ENCODE data around the gene SLC19A1.
"Not testable (repeated sequence)": the region's sequence is repeated elsewhere in the genome, so short reads cannot be mapped to it uniquely, and the experiment has no call there.

The SLC19A1 gene

DNA sequence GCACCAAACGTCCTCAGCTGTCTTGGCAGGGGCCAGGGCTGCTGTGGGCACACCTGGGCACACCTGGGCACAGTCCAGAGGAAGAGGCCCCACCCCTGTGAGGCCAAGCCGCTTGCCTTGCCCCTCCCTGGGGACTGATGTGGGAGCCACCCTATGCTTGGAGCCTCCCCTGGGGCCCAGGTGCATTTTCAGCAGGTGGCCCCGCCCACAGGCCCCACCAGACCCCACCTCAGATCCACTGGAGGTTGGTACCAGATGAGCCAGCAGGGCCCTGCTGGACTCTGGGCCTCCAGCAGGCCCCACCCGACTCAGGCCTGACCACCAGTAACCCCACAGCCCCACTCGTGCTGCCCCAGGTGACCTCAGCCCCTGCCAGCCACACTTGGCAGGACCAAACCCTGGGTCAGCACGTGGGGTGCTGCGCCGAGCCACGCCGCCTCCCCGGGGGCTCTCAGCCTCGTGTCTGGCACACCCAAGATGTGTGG is 8.8 kb downstream of the SLC19A1 start:
- no peak for DNase-seq (ENCODE audit: low read depth)

DNA sequence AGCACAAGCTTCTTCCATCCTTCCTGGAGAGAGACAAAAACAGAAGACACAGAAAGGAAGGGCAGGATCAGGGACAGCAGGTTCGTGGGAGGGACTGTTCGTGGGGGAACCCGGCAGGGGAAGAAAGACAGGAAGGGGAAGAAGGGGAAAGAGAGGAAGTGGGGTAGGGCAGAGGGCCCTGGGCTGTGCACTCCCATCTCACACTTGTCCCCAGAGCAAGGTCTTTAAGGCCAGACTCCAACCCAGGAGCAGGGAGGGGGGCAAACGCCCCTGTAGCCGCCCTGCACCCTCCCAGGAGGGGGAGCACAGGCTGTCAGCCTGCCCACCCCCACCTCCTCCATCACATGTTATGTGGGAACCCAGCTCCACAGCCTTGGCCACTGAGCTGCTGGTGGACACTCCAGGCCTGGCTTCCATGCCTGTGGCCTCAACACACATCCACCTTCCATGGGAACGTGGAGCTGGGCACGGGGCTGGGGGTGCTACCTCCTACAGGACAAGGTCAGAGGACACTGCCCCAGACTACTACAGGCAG is 9.3 kb downstream of the SLC19A1 start:
- no peak for DNase-seq (ENCODE audit: low read depth)

DNA sequence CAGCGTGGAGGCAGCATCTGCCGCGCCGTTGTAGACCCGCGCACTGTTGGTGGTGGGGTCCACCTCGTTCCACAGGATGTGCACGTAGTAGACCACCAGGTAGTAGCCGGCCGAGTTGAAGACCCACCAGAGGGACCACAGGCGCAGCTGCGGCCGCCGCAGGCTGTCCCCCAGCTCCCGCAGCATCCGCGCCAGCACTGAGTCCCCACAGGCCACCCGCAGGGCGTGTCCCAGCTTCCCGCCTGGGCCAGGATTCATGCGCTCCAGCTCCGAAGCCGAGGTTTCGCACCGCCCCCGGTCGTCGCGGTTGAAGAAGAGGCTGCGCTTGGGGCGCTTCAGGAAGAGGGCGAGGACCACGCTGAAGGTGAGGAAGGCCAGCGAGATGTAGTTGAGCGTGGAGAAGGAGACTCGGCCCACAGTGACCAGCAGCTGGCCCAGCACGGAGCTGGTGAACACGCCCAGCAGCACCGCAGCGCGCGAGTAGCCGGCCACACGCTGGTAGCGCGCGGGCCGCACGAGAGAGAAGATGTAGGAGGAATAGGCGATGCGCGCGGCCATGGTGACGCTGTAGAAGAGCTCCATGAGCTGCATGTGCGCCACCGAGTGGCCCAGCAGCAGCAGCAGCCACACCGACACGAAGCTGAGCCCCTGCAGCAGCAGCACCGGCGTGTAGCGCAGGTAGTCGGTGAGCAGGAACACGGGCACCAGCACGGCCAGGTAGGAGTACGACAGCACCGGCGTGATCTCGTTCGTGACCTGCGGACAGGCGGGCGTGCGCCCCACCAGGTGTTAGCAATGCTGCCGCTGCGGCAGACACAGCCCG is 10.6 kb downstream of the SLC19A1 start:
- no peak for DNase-seq (ENCODE audit: low read depth)

DNA sequence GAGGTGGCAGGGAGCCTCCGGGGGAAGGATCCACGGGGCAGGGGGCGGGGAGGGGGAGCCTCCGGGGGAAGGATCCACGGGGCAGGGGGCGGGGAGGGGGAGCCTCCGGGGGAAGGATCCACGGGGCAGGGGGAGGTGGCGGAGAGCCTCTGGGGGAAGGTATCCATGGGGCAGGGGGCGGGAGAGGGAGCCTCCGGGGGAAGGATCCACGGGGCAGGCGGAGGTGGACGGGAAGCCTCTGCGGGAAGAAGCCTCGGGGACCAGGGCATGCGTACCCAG is 11.2 kb downstream of the SLC19A1 start:
- DNase-seq (ENCODE audit: low read depth), result not testable (repeated sequence)

DNA sequence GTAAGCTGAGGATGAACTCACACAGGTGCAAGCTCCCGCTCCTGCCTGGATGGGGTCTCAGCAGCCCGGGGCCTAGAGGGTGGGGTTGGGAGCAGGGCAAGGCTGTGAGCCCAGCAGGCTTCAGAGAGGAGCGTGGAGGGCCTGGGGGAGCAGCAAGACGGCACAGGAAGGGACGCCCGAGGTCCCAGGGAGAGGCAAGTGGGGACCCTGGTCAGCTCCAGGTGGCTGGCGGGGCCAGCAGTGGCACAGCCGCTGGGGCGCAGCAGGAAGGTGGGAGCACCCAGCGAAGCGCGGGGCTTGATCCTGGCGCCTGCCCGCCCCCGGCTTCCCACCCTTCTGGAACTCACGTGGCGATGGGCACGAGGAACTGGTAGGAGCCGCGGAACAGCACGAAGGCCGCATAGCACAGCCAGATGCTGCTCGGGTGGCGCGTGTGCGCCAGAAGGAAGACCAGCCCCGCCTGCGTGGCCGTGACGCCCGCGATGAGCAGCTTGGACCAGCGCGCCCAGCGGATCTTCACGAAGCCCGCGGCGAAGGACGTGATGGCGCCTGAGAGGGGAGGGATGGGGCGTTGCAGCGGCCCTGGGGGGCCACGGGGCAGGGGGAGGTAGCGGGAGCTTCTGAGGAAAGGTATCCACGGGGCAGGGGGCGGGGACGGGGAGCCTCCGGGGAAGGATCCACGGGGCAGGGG is 11.7 kb downstream of the SLC19A1 start:
- DNase-seq (ENCODE audit: low read depth), result no peak

DNA sequence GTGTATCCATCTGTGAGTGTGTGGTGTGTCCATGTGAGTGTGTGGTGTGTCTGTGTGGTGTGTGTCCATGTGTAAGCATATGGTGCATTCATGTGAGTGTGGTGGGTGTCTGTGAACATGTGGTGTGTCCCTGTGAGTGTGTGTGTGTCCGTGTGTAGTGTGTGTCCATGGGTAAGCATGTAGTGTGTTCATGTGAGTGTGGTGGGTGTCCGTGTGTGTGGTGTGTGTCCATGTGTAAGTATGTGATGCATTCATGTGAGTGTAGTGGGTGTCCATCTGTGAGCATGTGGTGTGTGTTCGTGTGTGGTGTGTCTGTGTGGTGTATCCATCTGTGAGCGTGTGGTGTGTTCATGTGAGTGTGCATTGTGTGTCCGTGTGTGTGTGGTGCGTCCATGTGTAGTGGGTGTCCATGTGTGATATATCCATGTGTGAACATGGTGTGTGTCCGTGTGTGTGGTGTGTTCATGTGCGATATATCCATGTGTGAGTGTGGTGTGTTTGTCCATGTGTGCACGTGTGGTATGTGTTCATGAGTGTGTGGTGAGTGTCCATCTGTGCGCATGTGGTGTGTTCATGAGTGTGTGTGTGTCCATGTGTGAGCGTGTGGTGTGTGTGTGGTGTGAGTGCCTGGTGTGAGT is 12.3 kb downstream of the SLC19A1 start:
- no peak for DNase-seq (ENCODE audit: low read depth)

DNA sequence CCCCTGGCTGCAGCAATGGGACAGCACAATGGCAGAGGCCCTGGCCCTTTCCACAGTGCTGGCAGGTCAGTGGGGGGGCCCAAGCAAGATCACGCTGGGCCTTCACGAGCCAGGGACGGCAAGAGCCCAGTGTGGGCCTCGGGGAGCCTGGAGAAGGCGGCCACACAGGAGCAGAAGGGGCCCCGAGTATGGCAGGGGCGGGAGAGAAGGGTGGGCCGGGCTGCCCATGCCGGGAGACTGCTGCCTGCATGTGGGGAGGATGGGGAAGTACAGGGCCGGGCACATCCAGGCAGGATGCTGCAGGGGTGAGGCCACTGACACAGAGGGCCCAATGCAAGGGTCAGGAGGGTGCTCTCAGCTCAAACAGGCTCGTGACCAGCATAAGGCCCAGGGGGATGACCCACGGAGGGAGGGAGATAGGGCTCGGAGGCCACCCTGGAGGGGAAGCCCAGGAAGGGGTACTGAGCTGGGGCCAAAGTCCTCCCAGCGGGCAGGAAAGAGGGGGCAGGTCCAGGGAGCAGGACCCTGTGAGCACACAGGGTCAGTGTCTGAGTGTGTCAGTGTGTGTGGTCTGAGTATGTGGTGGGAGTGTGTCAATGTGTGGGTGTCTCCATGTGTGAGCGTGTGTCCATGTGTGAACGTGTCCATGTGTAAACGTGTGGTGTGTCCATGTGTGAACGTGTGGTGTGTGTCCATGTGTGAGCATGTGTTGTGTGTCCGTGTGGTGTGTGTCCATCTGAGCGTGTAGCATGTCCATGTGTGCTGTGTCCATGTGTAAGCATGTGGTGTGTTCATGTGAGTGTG is 13.1 kb downstream of the SLC19A1 start:
- DNase-seq (ENCODE audit: low read depth), result no peak

DNA sequence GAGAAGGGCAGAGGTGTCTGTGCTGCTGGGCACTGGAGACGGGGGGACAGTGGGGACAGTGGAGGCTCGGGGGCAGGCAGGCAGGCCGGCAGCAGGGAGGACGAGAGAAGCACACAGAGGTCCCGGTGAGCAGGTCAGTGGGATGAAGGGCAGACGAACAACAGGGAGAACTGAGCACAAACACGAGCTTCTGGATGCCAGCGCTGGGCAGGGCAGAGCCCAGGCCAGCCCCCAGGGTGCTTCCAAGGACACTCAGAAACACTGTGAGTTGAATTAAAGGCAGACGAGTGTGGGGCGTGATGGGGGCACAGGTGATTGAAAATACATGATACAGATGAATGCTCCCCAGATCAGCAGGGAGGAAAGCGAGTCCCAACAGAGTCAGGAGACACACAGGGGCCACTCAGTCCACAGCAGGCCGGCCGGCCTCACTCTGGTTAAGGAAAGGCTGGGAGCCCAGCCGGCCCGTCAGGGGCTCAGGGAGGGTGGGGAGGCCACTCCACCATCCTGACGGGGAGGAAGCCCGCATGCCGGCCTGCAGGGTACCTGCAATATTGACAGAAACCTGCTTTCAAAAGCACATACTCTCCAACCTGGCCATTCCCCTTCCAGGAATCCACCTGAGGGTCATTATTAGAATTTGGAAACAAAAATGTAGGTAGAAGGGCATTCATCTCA is 14.1 kb downstream of the SLC19A1 start:
- no peak for DNase-seq (ENCODE audit: low read depth)

DNA sequence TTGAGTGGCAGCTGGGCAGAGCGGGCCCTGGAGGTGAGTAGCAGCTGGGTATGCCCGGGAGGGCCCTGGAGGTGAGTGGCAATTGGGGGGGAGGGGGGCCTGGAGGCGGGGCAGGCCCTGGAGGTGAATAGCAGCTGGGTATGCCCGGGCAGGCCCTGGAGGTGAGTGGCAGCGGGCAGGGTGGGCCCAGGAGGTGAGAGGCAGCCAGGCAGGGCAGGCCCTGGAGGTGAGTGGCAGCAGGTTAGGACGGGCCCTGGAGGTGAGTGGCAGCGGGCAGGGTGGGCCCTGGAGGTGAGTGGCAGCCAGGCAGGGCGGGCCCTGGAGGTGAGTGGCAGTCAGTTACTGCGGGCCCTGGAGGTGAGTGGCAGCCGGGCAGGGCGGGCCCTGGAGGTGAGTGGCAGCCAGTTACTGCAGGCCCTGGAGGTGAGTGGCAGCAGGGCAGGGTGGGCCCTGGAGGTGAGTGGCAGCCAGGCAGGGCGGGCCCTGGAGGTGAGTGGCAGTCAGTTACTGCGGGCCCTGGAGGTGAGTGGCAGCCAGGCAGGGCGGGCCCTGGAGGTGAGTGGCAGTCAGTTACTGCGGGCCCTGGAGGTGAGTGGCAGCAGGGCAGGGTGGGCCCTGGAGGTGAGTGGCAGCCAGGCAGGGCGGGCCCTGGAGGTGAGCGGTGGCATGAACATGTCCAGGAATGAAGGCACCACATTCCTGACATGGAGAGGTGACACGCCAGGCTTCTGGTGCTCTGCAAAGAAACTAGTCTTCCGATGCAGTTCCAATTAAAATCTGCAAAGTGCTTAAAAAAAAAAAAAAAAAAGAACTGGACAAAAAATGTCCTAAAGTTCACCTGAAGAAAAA is 14.9 kb downstream of the SLC19A1 start:
- not testable (repeated sequence) for DNase-seq (ENCODE audit: low read depth)

DNA sequence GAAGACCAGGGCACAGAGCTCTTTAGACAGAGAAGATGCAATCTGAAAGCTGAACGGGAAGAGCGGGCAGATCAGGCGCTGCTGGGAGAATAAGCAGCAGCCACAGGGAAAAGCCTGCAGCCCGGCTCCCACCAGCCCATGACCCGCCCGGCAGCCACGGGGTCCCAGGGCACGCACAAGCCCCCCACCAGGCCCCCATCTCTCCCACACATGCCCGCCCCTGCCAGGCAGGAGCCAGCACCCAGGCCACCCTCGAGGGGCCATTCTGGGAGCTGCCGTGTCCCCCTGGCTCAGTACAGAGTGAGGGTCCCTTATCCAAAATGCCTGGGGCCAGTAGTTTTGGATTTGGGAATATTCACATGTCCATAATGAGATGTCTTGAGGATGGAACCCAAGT is 16.3 kb downstream of the SLC19A1 start:
- DNase-seq (ENCODE audit: low read depth), result no peak

DNA sequence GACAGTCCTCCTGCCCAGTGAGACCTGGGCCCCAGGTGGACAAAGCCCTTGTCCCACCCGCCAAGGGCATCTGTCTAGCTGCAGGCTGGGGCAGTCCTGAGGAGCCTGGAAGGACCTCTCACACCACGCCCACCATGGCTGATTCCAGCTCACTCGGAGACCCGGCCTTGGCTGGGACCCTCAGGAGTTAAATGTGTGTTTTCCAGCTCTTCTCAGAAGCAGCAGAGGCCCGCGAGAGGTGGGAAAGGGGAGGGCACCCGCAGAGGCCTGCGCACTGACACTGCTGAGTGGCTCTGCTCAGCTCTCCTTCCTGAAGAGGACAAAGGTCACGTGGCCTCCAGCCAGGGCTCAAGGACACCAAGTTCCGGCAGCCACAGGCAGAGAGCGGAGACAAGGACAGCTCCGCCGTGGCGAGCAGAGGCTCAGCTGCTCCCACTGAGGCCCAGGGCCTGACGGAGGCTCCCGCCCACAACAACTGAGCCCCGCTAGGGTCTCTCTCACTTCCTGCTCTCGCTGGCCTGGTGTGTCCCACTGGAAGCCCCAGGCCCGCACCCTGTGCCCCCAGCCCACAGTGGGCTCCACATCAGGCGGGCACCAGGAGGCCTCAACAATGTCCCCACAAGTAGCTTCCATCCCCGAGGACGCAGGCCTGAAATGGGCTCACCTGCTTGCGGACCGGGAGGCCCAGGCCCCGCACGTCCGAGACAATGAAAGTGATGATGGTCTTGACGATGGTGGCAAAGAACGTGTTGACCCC is 16.9 kb downstream of the SLC19A1 start:
- DNase-seq (ENCODE audit: low read depth), result no peak

DNA sequence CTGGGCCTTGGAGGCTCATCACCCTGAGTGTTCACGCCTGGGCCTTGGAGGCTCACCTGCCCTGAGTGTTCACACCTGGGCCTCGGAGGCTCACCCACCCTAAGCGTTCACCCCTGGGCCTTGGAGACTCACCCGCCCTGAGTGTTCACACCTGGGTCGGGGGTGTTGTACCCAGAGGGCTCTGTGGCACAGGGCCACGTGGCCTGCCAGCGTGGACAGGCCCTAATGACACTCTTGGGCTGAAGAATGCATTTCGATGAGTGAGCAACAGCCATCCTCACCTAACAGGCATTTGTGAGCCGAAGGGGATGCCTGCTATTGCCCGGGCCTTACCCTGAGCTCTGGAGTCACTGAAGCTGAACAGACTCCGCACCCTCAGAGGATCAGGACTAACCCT is 17.5 kb downstream of the SLC19A1 start:
- DNase-seq (ENCODE audit: low read depth), result no peak

DNA sequence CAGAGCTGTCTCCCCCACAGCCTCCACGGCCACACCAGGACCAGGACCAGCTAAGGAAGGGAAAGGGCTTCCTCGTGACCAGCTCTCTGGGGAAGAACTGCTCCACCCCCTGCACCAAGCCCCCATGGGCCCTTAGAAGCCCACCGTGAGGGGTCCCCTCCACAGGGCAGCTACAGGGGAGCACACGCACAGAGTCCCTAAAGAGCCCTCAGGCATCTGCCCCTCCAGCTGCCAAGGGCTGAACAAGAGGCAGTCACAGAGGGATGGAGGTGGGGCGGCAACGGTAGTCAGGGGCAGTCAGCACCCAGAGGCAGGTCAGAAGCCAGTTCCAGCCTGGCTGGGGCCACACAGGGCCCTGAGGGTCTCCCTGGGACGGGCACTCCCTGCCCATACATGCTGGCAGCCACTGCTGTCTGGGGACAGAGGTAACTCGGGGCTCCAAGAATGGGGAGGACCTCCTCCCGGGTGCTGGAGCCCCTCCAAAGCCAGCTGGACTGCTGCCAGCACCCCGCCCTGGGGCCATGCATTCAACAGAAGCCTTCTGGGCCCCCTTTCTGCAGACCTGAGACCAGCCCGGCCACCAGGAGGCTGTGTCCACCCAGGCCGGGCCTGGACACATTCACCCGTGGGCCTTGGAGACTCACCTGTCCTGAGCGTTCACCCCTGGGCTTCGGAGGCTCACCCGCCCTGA is 18.7 kb downstream of the SLC19A1 start:
- DNase-seq (ENCODE audit: low read depth), result no peak

DNA sequence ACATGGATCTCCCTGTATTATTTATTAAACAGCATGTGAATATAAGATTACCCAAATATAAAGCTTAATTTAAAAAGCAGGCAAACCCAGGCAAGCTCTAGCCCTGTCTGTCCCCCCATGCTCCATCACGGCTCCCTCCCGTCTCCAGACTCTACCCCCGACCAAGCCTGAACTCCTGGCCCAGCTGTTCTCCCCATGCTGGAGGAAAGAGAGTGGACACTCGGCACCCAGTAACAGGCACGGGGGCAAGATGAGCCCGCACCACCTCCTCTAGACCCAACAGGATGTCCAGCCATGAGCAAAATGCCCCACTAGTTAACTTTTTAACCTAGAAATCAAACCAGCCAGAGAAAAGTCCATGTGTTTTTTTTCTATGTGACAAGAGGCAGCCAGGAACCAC is 19.3 kb downstream of the SLC19A1 start:
- DNase-seq (ENCODE audit: low read depth), result no peak

DNA sequence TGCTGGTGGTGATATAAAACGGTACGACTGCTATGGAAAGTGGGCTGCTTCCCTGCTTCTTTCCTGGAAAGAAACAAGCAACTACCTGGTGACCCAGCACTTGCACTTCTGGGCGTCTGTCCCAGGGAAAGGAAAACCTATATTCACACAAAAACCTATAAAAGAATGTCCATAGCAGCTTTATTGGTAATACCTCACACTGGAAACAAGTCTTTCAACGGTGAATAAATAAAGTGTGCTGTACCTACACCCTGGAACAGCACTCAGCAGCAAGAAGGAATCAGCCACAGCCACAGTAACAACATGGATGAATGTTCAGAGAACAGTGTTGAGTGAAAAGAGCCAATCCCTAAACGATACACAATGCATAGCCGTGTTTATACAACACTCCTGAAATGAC is 19.9 kb downstream of the SLC19A1 start:
- no peak for DNase-seq (ENCODE audit: low read depth)

DNA sequence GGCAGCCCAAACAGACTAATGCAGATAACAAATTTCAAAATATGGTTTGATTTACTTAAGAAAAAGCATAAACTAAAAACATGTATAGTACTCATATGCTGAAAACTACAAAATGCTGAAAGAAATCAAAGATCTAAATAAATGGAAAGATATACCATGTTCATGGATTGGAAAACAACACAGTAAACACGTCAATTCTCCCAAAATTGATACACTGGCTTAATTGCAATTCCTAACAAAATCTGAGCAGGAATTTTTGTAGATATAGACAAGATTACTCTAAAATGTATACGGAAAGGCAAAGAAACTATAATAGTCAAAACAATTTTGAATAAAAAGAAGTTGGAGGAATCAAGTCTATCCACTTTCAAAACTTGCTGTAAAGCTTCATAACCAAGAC is 21.0 kb downstream of the SLC19A1 start:
- no peak for DNase-seq (ENCODE audit: low read depth)

DNA sequence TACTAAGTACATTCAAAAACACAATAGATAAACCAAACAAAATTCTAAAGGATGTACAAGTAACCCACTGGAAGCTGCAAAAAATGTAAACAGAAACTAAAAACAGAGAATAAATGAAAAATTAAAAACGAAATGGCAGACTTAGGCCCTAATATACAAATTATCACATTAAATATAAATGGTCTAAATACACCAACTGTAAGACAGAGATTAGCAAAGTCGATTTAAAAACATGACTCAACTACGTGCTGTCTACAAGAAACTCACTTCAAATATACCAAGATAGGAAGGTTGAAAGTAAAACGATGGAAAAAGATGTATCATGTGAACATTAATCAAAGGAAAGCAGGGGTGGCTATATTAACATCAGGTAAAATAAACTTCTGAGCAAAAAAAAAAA is 23.1 kb downstream of the SLC19A1 start:
- no peak for DNase-seq (ENCODE audit: low read depth)

DNA sequence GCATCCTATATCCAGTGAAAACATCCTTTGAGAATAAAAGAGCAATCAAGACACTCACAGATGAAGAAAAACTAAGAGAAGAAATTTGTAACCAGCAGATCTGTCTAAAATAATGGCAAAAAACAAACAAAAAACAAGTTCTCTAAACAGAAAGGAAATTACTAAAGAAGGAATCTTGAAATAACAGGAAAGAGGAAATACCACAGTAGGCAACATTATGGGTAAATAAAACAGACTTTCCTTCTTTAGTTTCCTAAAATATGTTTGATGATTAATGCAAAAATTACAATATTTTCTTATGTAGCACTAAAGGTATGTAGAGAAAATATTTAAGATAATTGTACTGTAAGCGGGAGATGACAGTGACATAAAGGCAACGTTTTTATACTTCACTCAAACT is 23.5 kb downstream of the SLC19A1 start:
- DNase-seq (ENCODE audit: low read depth), result no peak
